GM19239 (cell line): ENCODE results near the gene ALDH1A3.

ENCODE experiments used
- DNase-seq: peaks from one replicate; pipeline ENCODE4 v3.0.0; 2011; ENCODE audit warnings: low spot score; ENCODE audit not compliant: insufficient read length
- FAIRE-seq: peaks from 2 replicates; lab custom pipeline; 2011; peaks lifted over from hg19 to GRCh38; lab: Jason Lieb, UNC

Gene ALDH1A3

GRCh38 chr15:100942656-100943425 is 63.2 kb downstream of the ALDH1A3 start:
- FAIRE-seq: peak; percentile 26
- DNase-seq: no peak

- FAIRE-seq (peak; percentile 86), DNase-seq (no peak)
Measured at GRCh38 chr15:100944244-100944895, 64.7 kb downstream of the ALDH1A3 start.

- FAIRE-seq (no peak), DNase-seq (no peak)
Measured at GRCh38 chr15:100944986-100945385, 65.4 kb downstream of the ALDH1A3 start.

- peak; percentile 95 for FAIRE-seq
- no peak for DNase-seq
Measured at GRCh38 chr15:100947760-100948429, 68.3 kb downstream of the ALDH1A3 start.

GRCh38 chr15:100948430-100948762 is 68.8 kb downstream of the ALDH1A3 start:
- DNase-seq (no peak), FAIRE-seq (no peak)

GRCh38 chr15:100949691-100950090 is 70.1 kb downstream of the ALDH1A3 start:
- FAIRE-seq: peak; percentile 67
- DNase-seq: no peak

GRCh38 chr15:100951965-100952364 is 72.3 kb downstream of the ALDH1A3 start:
- FAIRE-seq: no peak
- DNase-seq: no peak

GRCh38 chr15:100952566-100952965 is 72.9 kb downstream of the ALDH1A3 start:
- DNase-seq (no peak), FAIRE-seq (no peak)

- FAIRE-seq: peak; percentile 49
- no peak for DNase-seq
Measured at GRCh38 chr15:100958326-100959065, 78.9 kb downstream of the ALDH1A3 start.

- FAIRE-seq: peak; percentile 37
- DNase-seq: no peak
Measured at GRCh38 chr15:100959066-100960050, 79.7 kb downstream of the ALDH1A3 start.
